HUES64 (cell line): ENCODE data around the gene PHLPP2.
A peak's percentile ranks its signal among the peaks of the same experiment; 100 is the strongest.
"Not testable (repeated sequence)": the region's sequence is repeated elsewhere in the genome, so short reads cannot be mapped to it uniquely, and the experiment has no call there.

Experiments
- H3K27ac ChIP-seq: 2 replicates; pipeline ENCODE4 v1.7.0; 2013; ENCODE audit warnings: low read depth, low read length, inconsistent platforms
- H3K27me3 ChIP-seq: 2 replicates; pipeline ENCODE4 v1.6.1; 2013; ENCODE audit warnings: mild to moderate bottlenecking, low read length; ENCODE audit not compliant: insufficient read depth
- H3K36me3 ChIP-seq: 2 replicates; pipeline ENCODE4 v1.6.1; 2013; ENCODE audit warnings: mild to moderate bottlenecking, low read length; ENCODE audit not compliant: insufficient read depth
- H3K4me1 ChIP-seq: 2 replicates; pipeline ENCODE4 v1.6.1; 2013; ENCODE audit warnings: mild to moderate bottlenecking, low read length, moderate library complexity; ENCODE audit not compliant: insufficient read depth
- H3K4me3 ChIP-seq: 2 replicates; pipeline ENCODE4 v1.5.1; 2013; ENCODE audit warnings: mild to moderate bottlenecking, low read length, moderate library complexity
- H3K9ac ChIP-seq: 2 replicates; pipeline ENCODE4 v1.6.1; 2013; ENCODE audit warnings: mild to moderate bottlenecking, low read depth, low read length
- H3K9me3 ChIP-seq: 2 replicates; pipeline ENCODE4 v1.6.1; 2013; ENCODE audit warnings: low read depth, low read length; ENCODE audit not compliant: insufficient read depth
- WGBS: fragments of 150-250, 120-280 bp; methylation state at CpG from one replicate; pipeline ENCODE4 v1.1.7; 2013; ENCODE audit warnings: missing lambda C conversion rate; 5-methylcytosine and 5-hydroxymethylcytosine counted together

The PHLPP2 gene

DNA sequence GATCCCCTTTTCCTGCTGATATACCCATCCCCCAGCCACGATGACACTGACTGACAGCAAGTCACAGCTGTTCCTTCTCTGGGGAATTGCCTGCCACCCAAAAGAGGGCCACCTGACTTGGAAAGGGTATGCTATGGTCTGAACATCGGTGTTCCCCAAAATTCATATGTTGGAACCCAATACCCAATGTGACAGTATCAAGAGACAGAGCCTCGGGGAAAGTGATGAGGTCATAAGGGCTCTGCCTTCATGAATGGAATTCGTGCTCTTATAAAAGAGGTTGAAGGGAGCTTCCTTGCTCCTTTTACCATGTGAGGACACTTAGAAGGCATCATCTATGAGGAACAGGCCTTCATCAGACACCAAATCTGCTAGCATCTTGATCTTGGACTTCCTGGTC lies 106.1 kb downstream of the PHLPP2 start:
- H3K4me1 ChIP-seq: no peaks in the 10 kb centered on the region
- no peaks in the 10 kb centered on the region for H3K9me3 ChIP-seq
- no peaks in the 10 kb centered on the region for H3K36me3 ChIP-seq
- no peak overlapping the region for H3K4me3 ChIP-seq
- H3K27me3 ChIP-seq: no peaks in the 10 kb centered on the region
- H3K27ac ChIP-seq: no peak overlapping the region
- 87% methylated on average over 4 of the region's 4 CpGs for WGBS
- H3K9ac ChIP-seq: no peak overlapping the region

DNA sequence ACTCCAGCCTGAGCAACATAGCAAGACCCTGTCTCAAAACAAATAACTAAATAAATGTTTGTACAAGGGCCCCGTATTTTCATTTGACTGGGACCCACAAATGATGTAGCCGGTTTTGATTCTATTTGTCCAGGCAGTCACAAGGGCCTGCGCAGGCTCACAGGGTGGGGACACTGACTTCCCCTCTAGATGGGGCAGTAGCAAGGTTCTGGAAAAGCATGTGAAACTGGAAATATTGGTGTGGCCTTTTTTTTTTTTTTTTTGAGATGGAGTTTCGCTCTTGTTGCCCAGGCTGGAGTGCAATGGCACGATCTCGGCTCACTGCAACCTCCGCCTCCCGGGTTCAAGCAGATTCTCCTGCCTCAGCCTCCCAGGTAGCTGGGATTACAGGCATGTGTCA lies 109.5 kb downstream of the PHLPP2 start:
- H3K27ac ChIP-seq: not testable (repeated sequence)
- 94% methylated on average over 8 of the region's 8 CpGs for WGBS

DNA sequence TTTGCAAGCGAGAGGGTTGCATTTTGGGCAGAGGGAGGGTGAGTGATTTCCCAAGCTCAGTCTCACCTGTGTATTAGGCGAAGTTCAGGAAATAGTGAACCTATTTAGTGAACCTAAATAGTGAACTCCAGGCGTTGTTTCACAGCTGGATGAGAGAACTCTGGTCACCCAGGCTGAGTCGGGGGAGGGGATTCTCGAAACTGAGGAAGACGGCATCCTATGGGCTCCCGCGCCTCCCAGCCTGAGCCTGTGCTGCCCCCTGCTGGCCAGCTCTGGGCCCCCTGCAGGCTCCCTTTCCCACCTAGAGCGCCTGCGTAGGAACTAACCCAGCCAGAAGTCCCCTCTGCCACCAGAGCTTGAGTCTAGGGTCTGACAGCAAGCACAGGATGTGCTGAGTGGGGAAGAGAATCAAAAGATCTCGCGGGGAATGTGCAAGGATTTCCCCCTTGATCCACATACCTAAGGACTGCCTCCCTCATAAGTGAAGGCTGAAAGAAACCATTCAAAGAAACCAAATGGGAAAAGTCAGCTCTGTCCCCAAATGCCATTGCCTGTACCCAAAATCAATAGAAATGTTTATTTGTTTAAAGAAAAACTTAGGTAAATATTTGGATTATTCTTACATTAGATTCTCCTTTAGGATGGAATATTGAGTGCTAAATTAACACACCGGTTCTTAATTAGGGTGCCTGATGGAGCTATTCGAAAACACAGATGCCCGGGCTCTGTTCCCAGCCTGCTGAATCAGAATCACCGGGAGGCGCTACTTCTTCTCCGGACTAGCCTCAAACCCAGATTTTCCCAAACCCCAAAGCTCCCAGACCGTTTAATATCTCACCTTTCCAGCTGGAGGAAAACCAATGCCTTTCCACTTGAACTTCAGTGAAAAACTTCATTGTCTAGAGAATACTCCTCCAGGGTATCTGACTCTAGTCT lies 113.3 kb downstream of the PHLPP2 start:
- Histone ChIP-seq H3K27me3 (no peaks in the 10 kb centered on the region), H3K9me3 (no peaks in the 10 kb centered on the region), H3K27ac (no peak overlapping the region), H3K4me3 (peak overlapping the region; percentile 7; the same call in 1 of the 2 replicates), H3K4me1 (no peaks in the 10 kb centered on the region), H3K9ac (no peak overlapping the region), H3K36me3 (no peaks in the 10 kb centered on the region)
- WGBS: 22% methylated on average over 19 of the region's 19 CpGs

More for the DNA sequence above, 109.5 kb downstream of the PHLPP2 start:
- H3K27me3 ChIP-seq, H3K4me1 ChIP-seq, H3K36me3 ChIP-seq, H3K4me3 ChIP-seq, H3K9me3 ChIP-seq, H3K9ac ChIP-seq: not testable (repeated sequence)

DNA sequence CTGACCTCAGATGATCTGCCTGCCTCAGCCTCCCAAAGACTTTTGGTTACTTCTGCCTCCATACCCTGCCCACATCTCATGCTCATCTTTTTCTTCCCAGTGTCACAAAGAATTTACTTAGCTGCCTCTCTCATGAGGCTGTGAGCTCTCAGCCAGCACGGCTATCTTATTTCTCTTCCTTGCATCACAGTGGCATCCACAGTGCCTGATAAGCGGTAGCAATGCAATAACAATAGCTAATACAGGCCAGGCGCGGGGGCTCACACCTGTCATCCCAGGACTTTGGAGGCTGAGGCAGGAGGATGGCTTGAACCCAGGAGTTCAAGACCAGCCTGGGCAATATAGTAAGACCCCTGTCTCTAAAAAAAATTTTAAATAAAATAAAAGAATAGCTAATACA lies 114.1 kb downstream of the PHLPP2 start:
- no peaks in the 10 kb centered on the region for H3K36me3 ChIP-seq
- no peaks in the 10 kb centered on the region for H3K4me1 ChIP-seq
- 93% methylated on average over 4 of the region's 4 CpGs for WGBS
- no peaks in the 10 kb centered on the region for H3K9me3 ChIP-seq
- H3K4me3 ChIP-seq: no peak overlapping the region
- no peaks in the 10 kb centered on the region for H3K27me3 ChIP-seq
- no peak overlapping the region for H3K27ac ChIP-seq
- H3K9ac ChIP-seq: no peak overlapping the region

DNA sequence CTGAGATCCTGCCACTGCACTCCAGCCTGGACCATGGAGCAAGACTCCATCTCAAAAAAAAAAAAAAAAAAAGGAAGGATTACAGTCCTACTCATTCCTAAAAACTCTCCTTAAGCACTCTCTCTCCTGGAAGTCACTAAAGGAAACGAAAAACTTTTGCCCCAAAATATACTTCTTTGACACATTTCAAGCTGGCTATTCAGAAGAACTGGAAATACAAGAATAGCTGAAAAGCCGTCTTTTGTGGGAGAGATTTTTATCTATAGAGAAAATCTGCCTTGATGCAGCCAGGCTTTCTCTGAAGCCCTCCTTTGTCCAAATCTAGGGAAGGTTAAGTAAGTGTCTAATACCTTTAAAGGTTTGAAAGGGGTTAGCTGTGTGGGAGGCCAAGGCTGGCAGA lies 115.4 kb downstream of the PHLPP2 start:
- H3K4me1 ChIP-seq: no peaks in the 10 kb centered on the region
- H3K27me3 ChIP-seq: no peaks in the 10 kb centered on the region
- H3K36me3 ChIP-seq: no peaks in the 10 kb centered on the region
- no peak overlapping the region for H3K27ac ChIP-seq
- H3K4me3 ChIP-seq: no peak overlapping the region
- no peak overlapping the region for H3K9ac ChIP-seq
- WGBS: 83% methylated on average over 2 of the region's 2 CpGs
- no peaks in the 10 kb centered on the region for H3K9me3 ChIP-seq

DNA sequence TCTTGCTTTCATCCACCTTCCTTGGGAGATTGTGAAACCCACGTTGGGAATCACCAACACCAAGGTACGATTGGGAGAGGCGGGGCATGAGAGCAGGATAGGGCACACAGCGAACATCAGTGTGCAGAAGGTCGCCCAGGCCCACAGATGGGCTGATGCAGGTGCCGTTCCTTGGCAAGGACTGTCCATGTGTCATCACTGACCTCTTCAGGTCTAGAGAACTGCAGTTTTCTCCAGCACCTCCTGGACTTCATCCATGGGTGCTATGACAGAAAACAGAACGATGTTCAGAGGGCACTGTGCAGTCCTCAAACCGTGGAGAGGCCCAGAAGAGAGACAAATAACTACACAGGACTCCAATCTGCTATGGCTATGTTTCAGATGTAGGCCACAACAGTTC lies 123.7 kb downstream of the PHLPP2 start:
- H3K36me3 ChIP-seq: no peaks in the 10 kb centered on the region
- H3K9ac ChIP-seq: no peak overlapping the region
- 88% methylated on average over 8 of the region's 8 CpGs for WGBS
- no peaks in the 10 kb centered on the region for H3K4me1 ChIP-seq
- no peaks in the 10 kb centered on the region for H3K27me3 ChIP-seq
- H3K4me3 ChIP-seq: no peak overlapping the region
- H3K27ac ChIP-seq: no peak overlapping the region
- H3K9me3 ChIP-seq: no peaks in the 10 kb centered on the region

DNA sequence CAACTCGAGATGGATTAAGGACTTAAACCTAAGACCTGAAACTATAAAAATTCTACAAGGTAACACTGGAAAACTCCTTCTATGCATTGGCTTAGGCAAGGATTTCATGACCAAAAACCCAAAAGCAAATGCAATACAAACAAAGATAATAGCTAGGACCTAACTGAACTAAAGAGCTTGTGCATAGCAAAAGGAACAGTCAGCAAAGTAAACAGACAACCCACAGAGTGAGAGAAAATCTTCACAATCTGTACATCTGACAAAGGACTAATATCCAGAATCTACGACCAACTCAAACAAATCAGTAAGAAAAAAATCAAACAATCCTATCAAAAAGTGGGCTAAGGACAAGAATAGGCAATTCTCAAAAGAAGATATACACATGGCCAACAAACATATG lies 126.1 kb downstream of the PHLPP2 start:
- not testable (repeated sequence) for H3K9me3 ChIP-seq, H3K4me3 ChIP-seq, H3K9ac ChIP-seq, H3K4me1 ChIP-seq, H3K36me3 ChIP-seq, H3K27me3 ChIP-seq, H3K27ac ChIP-seq
- 71% methylated on average over 2 of the region's 2 CpGs for WGBS

DNA sequence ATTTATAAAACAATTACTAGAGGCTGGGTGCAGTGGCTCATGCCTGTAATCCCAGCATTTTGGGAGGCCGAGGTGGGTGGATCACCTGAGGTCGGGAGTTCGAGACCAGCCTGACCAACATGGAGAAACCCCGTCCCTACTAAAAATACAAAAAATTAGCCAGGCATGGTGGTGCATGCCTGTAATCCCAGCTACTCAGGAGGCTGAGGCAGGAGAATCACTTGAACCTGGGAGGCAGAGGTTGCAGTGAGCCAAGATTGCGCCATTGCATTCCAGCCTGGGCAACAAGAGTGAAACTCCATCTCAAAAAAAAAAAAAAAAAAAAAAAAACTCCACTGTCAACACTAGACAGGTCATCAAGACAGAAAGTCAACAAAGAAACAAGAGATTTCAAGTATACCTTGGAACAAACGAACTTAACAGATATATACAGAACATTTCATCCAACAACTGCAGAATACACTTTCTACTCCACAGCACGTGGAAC lies 129.1 kb downstream of the PHLPP2 start:
- not testable (repeated sequence) for H3K27me3 ChIP-seq, H3K9me3 ChIP-seq, H3K9ac ChIP-seq, H3K27ac ChIP-seq, H3K36me3 ChIP-seq, H3K4me3 ChIP-seq, H3K4me1 ChIP-seq
- 96% methylated on average over 7 of the region's 7 CpGs for WGBS
